GM23338 (cell line): ENCODE data around the gene ANKHD1. TPM values are rescaled to one million over a fixed set of nuclear protein-coding genes. Genes with fewer than 3 reads are reported as not detected.

Source experiments
- ATAC-seq: fragments of 200-7000 bp; cut with Tn5 transposase; 3 replicates; pipeline ENCODE4 v1.9.1; 2020
- DNase-seq: peaks from one replicate; pipeline ENCODE4 v3.0.0-alpha.2; 2015; ENCODE audit warnings: low spot score
- H2AFZ ChIP-seq: fragments of 200-600 bp; sonication (generic); 2 replicates; pipeline ENCODE4 v1.8.0; 2016; ENCODE audit warnings: antibody characterized with exemption, mild to moderate bottlenecking, moderate library complexity
- H3F3A ChIP-seq: fragments of 200-600 bp; sonication (generic); replicated peaks from 2 replicates; pipeline ENCODE4 v1.8.0; 2017; ENCODE audit warnings: antibody characterized with exemption, mixed run types, low read depth
- H3K27ac ChIP-seq: fragments of 200-600 bp; sonication (generic); 2 replicates; pipeline ENCODE4 v1.6.1; 2016; ENCODE audit warnings: low read depth
- H3K27me3 ChIP-seq: fragments of 200-600 bp; sonication (generic); 2 replicates; pipeline ENCODE4 v1.8.0; 2016; ENCODE audit warnings: mild to moderate bottlenecking, mixed run types, moderate library complexity; ENCODE audit not compliant: insufficient read depth
- H3K36me3 ChIP-seq: fragments of 200-600 bp; sonication (generic); 2 replicates; pipeline ENCODE4 v1.8.0; 2016; ENCODE audit warnings: mild to moderate bottlenecking; ENCODE audit not compliant: insufficient read depth
- H3K4me1 ChIP-seq: fragments of 200-600 bp; sonication (generic); 2 replicates; pipeline ENCODE4 v1.8.0; 2016; ENCODE audit warnings: mild to moderate bottlenecking, moderate library complexity; ENCODE audit not compliant: insufficient read depth
- H3K4me2 ChIP-seq: fragments of 200-600 bp; sonication (generic); 2 replicates; pipeline ENCODE4 v1.7.1; 2017; ENCODE audit warnings: mixed run types
- H3K4me3 ChIP-seq: fragments of 200-600 bp; sonication (generic); 2 replicates; pipeline ENCODE4 v1.6.1; 2016; ENCODE audit warnings: mixed run types
- H3K79me2 ChIP-seq: fragments of 200-600 bp; sonication (generic); replicated peaks from 2 replicates; pipeline ENCODE4 v1.8.0; 2017; ENCODE audit warnings: mild to moderate bottlenecking; ENCODE audit not compliant: insufficient read depth
- H3K9me2 ChIP-seq: fragments of 200-600 bp; sonication (generic); 2 replicates; pipeline ENCODE4 v1.8.0; 2017; ENCODE audit not compliant: insufficient read depth
- H4K20me1 ChIP-seq: fragments of 200-600 bp; sonication (generic); replicated peaks from 2 replicates; pipeline ENCODE4 v1.8.0; 2017; ENCODE audit warnings: mild to moderate bottlenecking; ENCODE audit not compliant: insufficient read depth
- H3K27ac Mint-ChIP-seq: 2 replicates; pipeline ENCODE4 v1.8.0; 2020; ENCODE audit warnings: inconsistent platforms, mild to moderate bottlenecking, moderate library complexity, mixed read lengths
- H3K27me3 Mint-ChIP-seq: 3 replicates; pipeline ENCODE4 v1.8.0; 2022; ENCODE audit warnings: low read depth, mild to moderate bottlenecking, moderate library complexity, mixed read lengths, inconsistent platforms; ENCODE audit not compliant: insufficient read depth, poor library complexity
- H3K36me3 Mint-ChIP-seq: 3 replicates; pipeline ENCODE4 v1.8.0; 2021; ENCODE audit warnings: low read depth, mild to moderate bottlenecking, inconsistent platforms, moderate library complexity, mixed read lengths
- H3K4me1 Mint-ChIP-seq: 3 replicates; pipeline ENCODE4 v1.8.0; 2020; ENCODE audit warnings: mild to moderate bottlenecking, inconsistent platforms, mixed read lengths
- H3K4me3 Mint-ChIP-seq: 3 replicates; pipeline ENCODE4 v1.8.0; 2021; ENCODE audit warnings: moderate library complexity, mild to moderate bottlenecking, inconsistent platforms, mixed read lengths
- H3K9me3 Mint-ChIP-seq: 3 replicates; pipeline ENCODE4 v1.8.0; 2020; ENCODE audit warnings: moderate library complexity, mild to moderate bottlenecking, inconsistent platforms, mixed read lengths
- CREB1 ChIP-seq: fragments of 250-450 bp; sonication (Bioruptor Pico); IDR thresholded peaks from 2 replicates; pipeline ENCODE4 v1.5.0; 2020; ENCODE audit warnings: low read depth, mild to moderate bottlenecking, moderate library complexity
- CTCF ChIP-seq, 2 experiments: fragments of 200-600 bp in 1 of 2; sonication (generic) in 1 of 2; conservative IDR thresholded peaks; 2 replicates each; pipeline versions ENCODE4 v1.5.1 to v1.6.1; 2016 to 2017; ENCODE audit warnings: antibody characterized with exemption in 2 of 2, low read depth in 2 of 2, mild to moderate bottlenecking in 2 of 2, moderate library complexity in 1 of 2
- EZH2 ChIP-seq: fragments of 200-600 bp; sonication (generic); IDR thresholded peaks from one replicate; pipeline ENCODE4 v1.8.0; 2017; ENCODE audit warnings: antibody characterized with exemption, mild to moderate bottlenecking, low read depth; ENCODE audit not compliant: unreplicated experiment
- EZH2phosphoT487 ChIP-seq: fragments of 200-600 bp; sonication (generic); IDR thresholded peaks from one replicate; pipeline ENCODE4 v1.8.1; 2018; ENCODE audit warnings: antibody characterized with exemption; ENCODE audit not compliant: unreplicated experiment
- JUNB ChIP-seq: IDR thresholded peaks from one replicate; pipeline ENCODE4 v1.6.1; 2016; ENCODE audit warnings: antibody characterized with exemption; ENCODE audit not compliant: unreplicated experiment
- NANOG ChIP-seq: IDR thresholded peaks from 2 replicates; pipeline ENCODE4 v1.6.1; 2016; ENCODE audit warnings: antibody characterized with exemption, borderline replicate concordance
- POLR2AphosphoS5 ChIP-seq: IDR thresholded peaks from 2 replicates; pipeline ENCODE4 v1.6.1; 2016; ENCODE audit warnings: antibody characterized with exemption, low read depth
- STAT1 ChIP-seq: IDR thresholded peaks from one replicate; pipeline ENCODE4 v1.6.1; 2016; ENCODE audit warnings: antibody characterized with exemption; ENCODE audit not compliant: unreplicated experiment
- ZNF114 ChIP-seq: fragments of 250-450 bp; sonication (Bioruptor Pico); IDR thresholded peaks from 2 replicates; pipeline ENCODE4 v1.5.0; 2020; ENCODE audit warnings: mild to moderate bottlenecking, moderate library complexity
- ZNF331 ChIP-seq: fragments of 250-450 bp; sonication (Bioruptor Pico); IDR thresholded peaks from 2 replicates; pipeline ENCODE4 v1.5.0; 2020; ENCODE audit warnings: low read depth, mild to moderate bottlenecking, moderate library complexity
- polyA plus RNA-seq: library from polyadenylated mRNA; unstranded; fragments of >200 nt; fragmentation: Nextera tagmentation; extraction: Ambion mirVana; gene quantifications from 2 replicates; pipeline ENCODE4 v1.2.1, GENCODE V29; 2016
- total RNA-seq: library from RNA; depleted of rRNA; stranded (reverse); fragments of >200 nt; shearing (Covaris generic); gene quantifications from 2 replicates; pipeline ENCODE4 v1.2.3, GENCODE V29; 2014
- TF ChIP-seq, protein P1 (sequence below): IDR thresholded peaks from 2 replicates; pipeline ENCODE4 v1.6.1; 2016; ENCODE audit warnings: antibody characterized with exemption
- TF ChIP-seq, protein P2 (sequence below): IDR thresholded peaks from one replicate; pipeline ENCODE4 v1.6.1; 2018; ENCODE audit warnings: antibody characterized with exemption; ENCODE audit not compliant: unreplicated experiment
- TF ChIP-seq, protein P3 (sequence below): fragments of 250-450 bp; sonication (Bioruptor Pico); IDR thresholded peaks from 2 replicates; pipeline ENCODE4 v1.5.0; 2020; ENCODE audit warnings: mild to moderate bottlenecking, moderate library complexity

ANKHD1 gene
- total and polyA plus RNA-seq, 2 experiments from 2014 or later: 73.0 to 119 TPM

DNA sequence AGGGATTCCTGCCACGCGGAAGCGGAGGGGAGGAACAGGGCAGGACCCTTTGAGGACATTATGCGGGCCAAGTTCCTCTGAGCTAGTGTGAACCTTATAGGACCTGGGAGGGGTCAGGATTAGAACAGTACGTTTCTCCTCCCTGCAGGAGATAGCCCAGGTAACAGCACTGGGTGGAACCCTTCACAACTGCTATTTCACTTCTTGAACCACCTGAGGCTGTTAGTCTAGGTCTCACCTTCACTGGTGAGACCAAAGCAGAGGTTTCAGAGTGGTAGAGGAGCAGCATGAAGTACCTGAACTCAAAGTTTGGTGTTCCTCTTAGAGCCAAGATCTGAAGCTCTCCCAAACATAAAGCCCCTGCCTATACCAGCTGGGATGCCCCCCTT is 146.7 kb downstream of the ANKHD1 start:
- Histone ChIP-seq H3K79me2 (peaks cover 17% of the 10 kb centered on the region; the same call in 1 of the 2 replicates), H2AFZ (peak overlapping the region; percentile 29), H3K27ac (peak overlapping the region; percentile 95), H3K4me1 (peaks cover 26% of the 10 kb centered on the region), H4K20me1 (peaks cover 5% of the 10 kb centered on the region; the same call in 1 of the 2 replicates), H3F3A (peaks cover 17% of the 10 kb centered on the region), H3K36me3 (peaks cover 29% of the 10 kb centered on the region), H3K27me3 (no peaks in the 10 kb centered on the region), H3K4me3 (peak overlapping the region; percentile 77), H3K9me2 (no peaks in the 10 kb centered on the region), H3K4me2 (peak overlapping the region; percentile 96)
- Mint-ChIP-seq H3K27me3 (peaks cover 17% of the 10 kb centered on the region), H3K4me1 (peaks cover 24% of the 10 kb centered on the region), H3K27ac (peak overlapping the region; percentile 98), H3K4me3 (peak overlapping the region; percentile 88), H3K9me3 (no peaks in the 10 kb centered on the region), H3K36me3 (peaks cover 49% of the 10 kb centered on the region)
- ATAC-seq: peak; percentile 44
- peak; percentile 73 for DNase-seq
- TF ChIP-seq JUNB (no peak), EZH2 (no peak), NANOG (no peak), POLR2AphosphoS5 (no peak; the same call in 1 of the 2 replicates), ZNF114 (CRISPR knock-in tag) (no peak), STAT1 (no peak), CTCF (conservative IDR thresholded peaks at IDR 0.05; ENCODE audit: low read depth in 2 of 2) (no peak), CREB1 (CRISPR knock-in tag) (no peak), EZH2phosphoT487 (no peak), ZNF331 (no peak)
- TF ChIP-seq, protein P1, sequence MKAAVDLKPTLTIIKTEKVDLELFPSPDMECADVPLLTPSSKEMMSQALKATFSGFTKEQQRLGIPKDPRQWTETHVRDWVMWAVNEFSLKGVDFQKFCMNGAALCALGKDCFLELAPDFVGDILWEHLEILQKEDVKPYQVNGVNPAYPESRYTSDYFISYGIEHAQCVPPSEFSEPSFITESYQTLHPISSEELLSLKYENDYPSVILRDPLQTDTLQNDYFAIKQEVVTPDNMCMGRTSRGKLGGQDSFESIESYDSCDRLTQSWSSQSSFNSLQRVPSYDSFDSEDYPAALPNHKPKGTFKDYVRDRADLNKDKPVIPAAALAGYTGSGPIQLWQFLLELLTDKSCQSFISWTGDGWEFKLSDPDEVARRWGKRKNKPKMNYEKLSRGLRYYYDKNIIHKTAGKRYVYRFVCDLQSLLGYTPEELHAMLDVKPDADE: no peak
- TF ChIP-seq, protein P2, sequence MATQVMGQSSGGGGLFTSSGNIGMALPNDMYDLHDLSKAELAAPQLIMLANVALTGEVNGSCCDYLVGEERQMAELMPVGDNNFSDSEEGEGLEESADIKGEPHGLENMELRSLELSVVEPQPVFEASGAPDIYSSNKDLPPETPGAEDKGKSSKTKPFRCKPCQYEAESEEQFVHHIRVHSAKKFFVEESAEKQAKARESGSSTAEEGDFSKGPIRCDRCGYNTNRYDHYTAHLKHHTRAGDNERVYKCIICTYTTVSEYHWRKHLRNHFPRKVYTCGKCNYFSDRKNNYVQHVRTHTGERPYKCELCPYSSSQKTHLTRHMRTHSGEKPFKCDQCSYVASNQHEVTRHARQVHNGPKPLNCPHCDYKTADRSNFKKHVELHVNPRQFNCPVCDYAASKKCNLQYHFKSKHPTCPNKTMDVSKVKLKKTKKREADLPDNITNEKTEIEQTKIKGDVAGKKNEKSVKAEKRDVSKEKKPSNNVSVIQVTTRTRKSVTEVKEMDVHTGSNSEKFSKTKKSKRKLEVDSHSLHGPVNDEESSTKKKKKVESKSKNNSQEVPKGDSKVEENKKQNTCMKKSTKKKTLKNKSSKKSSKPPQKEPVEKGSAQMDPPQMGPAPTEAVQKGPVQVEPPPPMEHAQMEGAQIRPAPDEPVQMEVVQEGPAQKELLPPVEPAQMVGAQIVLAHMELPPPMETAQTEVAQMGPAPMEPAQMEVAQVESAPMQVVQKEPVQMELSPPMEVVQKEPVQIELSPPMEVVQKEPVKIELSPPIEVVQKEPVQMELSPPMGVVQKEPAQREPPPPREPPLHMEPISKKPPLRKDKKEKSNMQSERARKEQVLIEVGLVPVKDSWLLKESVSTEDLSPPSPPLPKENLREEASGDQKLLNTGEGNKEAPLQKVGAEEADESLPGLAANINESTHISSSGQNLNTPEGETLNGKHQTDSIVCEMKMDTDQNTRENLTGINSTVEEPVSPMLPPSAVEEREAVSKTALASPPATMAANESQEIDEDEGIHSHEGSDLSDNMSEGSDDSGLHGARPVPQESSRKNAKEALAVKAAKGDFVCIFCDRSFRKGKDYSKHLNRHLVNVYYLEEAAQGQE: no peak
- TF ChIP-seq, protein P3, sequence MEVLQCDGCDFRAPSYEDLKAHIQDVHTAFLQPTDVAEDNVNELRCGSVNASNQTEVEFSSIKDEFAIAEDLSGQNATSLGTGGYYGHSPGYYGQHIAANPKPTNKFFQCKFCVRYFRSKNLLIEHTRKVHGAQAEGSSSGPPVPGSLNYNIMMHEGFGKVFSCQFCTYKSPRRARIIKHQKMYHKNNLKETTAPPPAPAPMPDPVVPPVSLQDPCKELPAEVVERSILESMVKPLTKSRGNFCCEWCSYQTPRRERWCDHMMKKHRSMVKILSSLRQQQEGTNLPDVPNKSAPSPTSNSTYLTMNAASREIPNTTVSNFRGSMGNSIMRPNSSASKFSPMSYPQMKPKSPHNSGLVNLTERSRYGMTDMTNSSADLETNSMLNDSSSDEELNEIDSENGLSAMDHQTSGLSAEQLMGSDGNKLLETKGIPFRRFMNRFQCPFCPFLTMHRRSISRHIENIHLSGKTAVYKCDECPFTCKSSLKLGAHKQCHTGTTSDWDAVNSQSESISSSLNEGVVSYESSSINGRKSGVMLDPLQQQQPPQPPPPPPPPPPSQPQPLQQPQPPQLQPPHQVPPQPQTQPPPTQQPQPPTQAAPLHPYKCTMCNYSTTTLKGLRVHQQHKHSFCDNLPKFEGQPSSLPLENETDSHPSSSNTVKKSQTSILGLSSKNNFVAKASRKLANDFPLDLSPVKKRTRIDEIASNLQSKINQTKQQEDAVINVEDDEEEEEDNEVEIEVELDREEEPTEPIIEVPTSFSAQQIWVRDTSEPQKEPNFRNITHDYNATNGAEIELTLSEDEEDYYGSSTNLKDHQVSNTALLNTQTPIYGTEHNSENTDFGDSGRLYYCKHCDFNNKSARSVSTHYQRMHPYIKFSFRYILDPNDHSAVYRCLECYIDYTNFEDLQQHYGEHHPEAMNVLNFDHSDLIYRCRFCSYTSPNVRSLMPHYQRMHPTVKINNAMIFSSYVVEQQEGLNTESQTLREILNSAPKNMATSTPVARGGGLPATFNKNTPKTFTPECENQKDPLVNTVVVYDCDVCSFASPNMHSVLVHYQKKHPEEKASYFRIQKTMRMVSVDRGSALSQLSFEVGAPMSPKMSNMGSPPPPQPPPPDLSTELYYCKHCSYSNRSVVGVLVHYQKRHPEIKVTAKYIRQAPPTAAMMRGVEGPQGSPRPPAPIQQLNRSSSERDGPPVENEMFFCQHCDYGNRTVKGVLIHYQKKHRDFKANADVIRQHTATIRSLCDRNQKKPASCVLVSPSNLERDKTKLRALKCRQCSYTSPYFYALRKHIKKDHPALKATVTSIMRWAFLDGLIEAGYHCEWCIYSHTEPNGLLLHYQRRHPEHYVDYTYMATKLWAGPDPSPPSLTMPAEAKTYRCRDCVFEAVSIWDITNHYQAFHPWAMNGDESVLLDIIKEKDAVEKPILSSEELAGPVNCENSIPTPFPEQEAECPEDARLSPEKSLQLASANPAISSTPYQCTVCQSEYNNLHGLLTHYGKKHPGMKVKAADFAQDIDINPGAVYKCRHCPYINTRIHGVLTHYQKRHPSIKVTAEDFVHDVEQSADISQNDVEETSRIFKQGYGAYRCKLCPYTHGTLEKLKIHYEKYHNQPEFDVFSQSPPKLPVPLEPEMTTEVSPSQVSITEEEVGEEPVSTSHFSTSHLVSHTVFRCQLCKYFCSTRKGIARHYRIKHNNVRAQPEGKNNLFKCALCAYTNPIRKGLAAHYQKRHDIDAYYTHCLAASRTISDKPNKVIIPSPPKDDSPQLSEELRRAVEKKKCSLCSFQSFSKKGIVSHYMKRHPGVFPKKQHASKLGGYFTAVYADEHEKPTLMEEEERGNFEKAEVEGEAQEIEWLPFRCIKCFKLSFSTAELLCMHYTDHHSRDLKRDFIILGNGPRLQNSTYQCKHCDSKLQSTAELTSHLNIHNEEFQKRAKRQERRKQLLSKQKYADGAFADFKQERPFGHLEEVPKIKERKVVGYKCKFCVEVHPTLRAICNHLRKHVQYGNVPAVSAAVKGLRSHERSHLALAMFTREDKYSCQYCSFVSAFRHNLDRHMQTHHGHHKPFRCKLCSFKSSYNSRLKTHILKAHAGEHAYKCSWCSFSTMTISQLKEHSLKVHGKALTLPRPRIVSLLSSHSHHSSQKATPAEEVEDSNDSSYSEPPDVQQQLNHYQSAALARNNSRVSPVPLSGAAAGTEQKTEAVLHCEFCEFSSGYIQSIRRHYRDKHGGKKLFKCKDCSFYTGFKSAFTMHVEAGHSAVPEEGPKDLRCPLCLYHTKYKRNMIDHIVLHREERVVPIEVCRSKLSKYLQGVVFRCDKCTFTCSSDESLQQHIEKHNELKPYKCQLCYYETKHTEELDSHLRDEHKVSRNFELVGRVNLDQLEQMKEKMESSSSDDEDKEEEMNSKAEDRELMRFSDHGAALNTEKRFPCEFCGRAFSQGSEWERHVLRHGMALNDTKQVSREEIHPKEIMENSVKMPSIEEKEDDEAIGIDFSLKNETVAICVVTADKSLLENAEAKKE (CRISPR knock-in tag): no peak
